HEK293 (cell line): Measurements from ENCODE around the gene NECTIN2.

Experiments used
- CTCF ChIP-seq: fragments of 450-650 bp; formaldehyde crosslinking; IDR thresholded peaks from 2 replicates; pipeline ENCODE4 v1.5.1; 2016; ENCODE audit warnings: missing biosample characterization, missing genetic modification characterization
- REST ChIP-seq: fragments of 450-650 bp; formaldehyde crosslinking; IDR thresholded peaks from 2 replicates; pipeline ENCODE4 v1.5.1; 2016; ENCODE audit warnings: missing biosample characterization, missing genetic modification characterization
- YY2 ChIP-seq: fragments of 450-650 bp; formaldehyde crosslinking; IDR thresholded peaks from 2 replicates; pipeline ENCODE4 v1.5.1; 2016; ENCODE audit warnings: missing biosample characterization, missing genetic modification characterization
- ZNF19 ChIP-seq: fragments of 450-650 bp; formaldehyde crosslinking; IDR thresholded peaks from 2 replicates; pipeline ENCODE4; 2016; ENCODE audit warnings: missing biosample characterization, missing genetic modification characterization, low read depth
- ZNF366 ChIP-seq: fragments of 450-650 bp; formaldehyde crosslinking; conservative IDR thresholded peaks from 2 replicates; pipeline ENCODE4 v1.5.1; 2016; ENCODE audit warnings: missing biosample characterization, missing genetic modification characterization
- ZNF596 ChIP-seq: fragments of 450-650 bp; IDR thresholded peaks from 2 replicates; pipeline ENCODE4 v1.5.0; 2018; ENCODE audit warnings: missing biosample characterization, mild to moderate bottlenecking, missing genetic modification characterization, moderate library complexity
- ZNF629 ChIP-seq: fragments of 450-650 bp; formaldehyde crosslinking; IDR thresholded peaks from 2 replicates; pipeline ENCODE4 v1.5.1; 2017; ENCODE audit warnings: missing biosample characterization, missing genetic modification characterization

GRCh38 chr19:44819246-44819832, 26.8 kb upstream of the NECTIN2 start:
- TF ChIP-seq YY2 (tag by site-specific recombination) = no peak
- no peak for TF ChIP-seq ZNF19 (tag by site-specific recombination)
- no peak for TF ChIP-seq ZNF596 (tag by site-specific recombination)
- no peak for TF ChIP-seq CTCF (tag by site-specific recombination)
- no peak for TF ChIP-seq ZNF629
- no peak for TF ChIP-seq REST (tag by site-specific recombination)
- no peak for TF ChIP-seq ZNF366 (tag by site-specific recombination)
